GM19372 (cell line): Measurements from ENCODE around the gene PRAF2.

Experiments used
- ATAC-seq: cut with Tn5 transposase; IDR thresholded peaks from one replicate; pipeline ENCODE4 v1.9.1; 2021; ENCODE audit warnings: mild to moderate bottlenecking, low read depth, moderate library complexity; ENCODE audit not compliant: unreplicated experiment

Gene PRAF2

DNA sequence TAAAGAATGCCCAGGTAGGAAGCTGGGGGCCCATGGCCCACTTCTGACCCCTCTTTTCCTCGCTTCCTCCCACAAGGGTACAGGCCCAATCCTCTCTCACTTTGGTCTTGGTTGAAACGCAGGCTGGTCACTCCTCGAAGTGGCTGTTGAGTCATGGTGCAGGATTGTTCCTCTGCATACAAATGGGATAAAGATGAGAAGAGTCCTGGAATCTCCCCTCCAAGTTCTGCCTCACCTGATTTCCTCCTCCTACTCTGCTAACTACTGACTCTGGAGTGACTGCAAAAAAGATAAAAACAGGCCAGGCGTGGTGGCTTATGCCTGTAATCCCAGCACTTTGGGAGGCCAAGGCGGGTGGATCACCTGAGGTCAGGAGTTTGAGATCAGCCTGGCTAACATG, 4.1 kb upstream of the PRAF2 start:
- ATAC-seq, result no peak

GRCh38 chrX:49075347-49075746, 1.5 kb upstream of the PRAF2 start:
- no peak for ATAC-seq

- ATAC-seq, result no peak
These were observed 1.1 kb downstream of the PRAF2 start for GRCh38 chrX:49072712-49073095.

GRCh38 chrX:49071877-49072711, 1.7 kb downstream of the PRAF2 start:
- ATAC-seq, result no peak

- ATAC-seq, result no peak
These were observed 2.8 kb downstream of the PRAF2 start for GRCh38 chrX:49070988-49071387.

DNA sequence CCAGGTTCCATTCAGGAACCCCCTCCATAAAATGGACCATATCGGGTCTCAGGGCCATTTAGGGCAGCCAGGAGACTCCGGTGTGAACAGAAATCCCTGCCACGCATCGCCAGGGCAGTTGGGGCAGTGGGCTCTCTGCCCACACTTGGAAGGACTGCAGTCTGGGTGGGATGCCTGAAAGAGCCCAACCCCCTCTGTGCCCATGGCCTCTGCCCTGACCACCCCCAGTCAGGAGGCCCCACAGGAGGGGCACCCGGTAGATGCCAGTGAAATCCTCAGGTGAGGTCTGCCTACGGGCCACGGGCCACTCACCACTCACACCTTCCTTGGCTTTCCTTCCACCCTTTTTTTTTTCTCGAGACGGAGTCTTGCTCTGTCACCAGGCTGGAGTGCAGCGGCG, 4.8 kb downstream of the PRAF2 start:
- ATAC-seq, result no peak

GRCh38 chrX:49067285-49068120, 6.3 kb downstream of the PRAF2 start:
- ATAC-seq, result no peak

DNA sequence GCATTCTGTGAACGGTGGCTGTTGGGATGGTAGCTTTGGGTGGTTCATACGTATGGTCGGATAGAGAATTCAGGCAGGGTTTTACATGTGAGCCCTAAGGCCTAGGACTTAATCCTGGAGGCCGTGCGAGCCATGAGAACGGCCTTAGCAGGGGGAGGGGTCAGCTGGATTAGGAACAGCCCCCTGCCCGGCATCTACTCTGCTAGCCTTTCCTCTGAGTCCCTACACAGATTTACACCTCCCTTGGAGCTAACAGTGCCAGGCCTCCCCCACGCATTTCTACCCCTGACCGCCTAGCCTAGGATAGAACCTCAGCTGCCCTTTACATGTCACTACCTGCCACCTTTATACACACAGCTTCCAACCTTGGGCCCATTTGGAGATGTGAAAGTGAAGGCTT, 7.1 kb downstream of the PRAF2 start:
- no peak for ATAC-seq

- ATAC-seq, result no peak
These were observed 7.5 kb downstream of the PRAF2 start for GRCh38 chrX:49066278-49066677.

DNA sequence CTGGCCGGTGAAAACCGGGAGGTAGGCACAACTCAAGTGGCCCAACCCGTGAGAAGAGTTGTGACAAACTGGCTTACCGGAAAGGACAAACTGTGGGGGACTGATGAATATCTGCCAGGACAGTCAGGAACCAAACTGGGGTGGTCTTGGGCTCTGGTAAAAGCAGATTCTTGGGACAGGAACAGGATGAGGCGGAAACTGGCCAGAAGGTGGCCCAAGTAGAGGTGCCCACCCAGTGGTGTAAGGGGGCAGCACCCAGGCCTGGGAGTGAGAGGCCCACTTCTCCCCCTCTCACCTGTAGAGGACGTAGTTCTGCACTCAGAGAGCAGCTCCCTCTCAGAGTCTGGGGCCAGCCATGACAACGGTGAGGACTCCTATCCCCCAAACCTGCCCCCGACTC, 9.1 kb downstream of the PRAF2 start:
- ATAC-seq, result no peak

- ATAC-seq, result no peak
These were observed 9.5 kb downstream of the PRAF2 start for GRCh38 chrX:49064303-49064702.

- ATAC-seq, result no peak
These were observed 10.1 kb downstream of the PRAF2 start for GRCh38 chrX:49063715-49064114.

DNA sequence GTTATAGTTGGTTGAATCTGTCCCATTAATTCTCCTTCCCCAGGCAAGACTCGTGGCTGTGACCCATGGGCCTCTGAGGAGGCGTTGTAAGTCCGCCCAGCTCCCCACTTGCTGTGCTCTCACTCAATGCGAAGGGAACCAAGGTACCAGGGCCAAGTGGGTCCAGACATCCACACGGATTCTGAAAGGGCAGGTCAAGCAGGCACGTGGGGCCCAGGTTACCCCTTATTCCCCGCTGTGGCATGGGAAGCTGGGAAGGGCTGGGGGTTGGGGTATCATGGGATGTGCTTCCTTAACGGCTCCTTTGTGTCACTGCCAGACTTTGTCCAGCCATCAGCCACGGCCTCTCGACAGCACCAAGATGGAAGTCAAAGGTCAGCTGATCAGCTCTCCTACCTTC, 11.9 kb downstream of the PRAF2 start:
- ATAC-seq, result no peak

GRCh38 chrX:49061490-49061889, 12.3 kb downstream of the PRAF2 start:
- ATAC-seq, result no peak

DNA sequence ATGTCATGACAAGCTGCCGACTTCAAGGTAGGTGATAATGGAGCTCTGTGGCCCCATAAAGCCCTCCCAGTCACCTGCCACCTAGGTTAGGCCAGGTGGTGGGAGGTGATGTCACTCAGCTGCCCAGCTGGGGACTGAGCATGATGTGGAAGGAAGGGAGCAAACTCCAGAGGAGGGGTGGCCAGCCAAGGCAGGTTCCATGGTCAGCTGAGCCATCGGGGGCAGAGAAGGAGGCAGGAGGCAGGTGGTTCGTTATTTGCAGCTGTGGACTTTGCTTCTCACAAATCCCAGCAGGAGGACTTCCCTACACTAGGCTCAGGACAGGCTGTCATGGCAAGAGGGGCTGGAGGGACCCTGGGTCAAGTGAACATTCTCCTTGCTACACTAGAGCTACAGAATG, 12.9 kb downstream of the PRAF2 start:
- ATAC-seq, result no peak

DNA sequence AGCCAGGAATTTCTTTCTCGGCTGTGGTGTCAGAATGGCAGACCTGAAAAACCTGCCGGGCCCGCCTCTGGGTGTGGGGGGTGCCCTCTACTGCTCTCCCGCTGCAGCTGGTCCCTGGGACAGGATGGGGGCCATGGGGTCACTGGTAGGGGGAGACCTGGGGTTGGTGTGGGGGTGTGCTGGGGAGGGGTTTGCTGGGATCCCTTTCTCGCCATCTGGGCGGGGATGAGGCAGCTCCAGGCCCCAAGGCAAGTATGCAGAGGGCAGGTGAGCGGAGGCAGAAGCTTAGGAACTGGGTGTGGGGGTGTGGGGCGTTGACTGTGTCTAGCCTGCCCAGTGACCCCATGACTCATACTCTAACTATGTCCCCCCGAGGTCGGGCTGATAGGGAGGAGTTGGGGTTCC, 14.1 kb downstream of the PRAF2 start:
- no peak for ATAC-seq

- ATAC-seq, result no peak
These were observed 14.6 kb downstream of the PRAF2 start for GRCh38 chrX:49059201-49059600.

DNA sequence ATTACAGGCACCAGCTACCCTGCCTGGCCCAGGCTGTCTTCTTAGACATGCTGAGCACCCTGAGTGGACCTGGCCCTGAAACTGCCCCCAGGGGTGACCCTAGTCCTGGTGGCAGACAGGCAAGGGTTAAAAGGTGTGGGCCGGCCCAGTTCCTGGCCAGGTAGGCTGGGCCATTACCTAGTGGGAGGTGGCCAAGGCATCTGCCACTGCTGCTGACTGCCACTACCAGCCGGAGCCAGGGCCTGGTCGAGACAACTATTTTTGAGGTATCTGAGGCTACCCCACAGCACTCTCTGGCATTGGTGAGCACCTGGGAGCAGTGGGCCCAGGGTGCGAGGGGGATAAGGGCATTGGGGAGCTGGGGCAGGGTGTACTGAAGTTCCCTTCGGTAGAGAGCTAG, 15.0 kb downstream of the PRAF2 start, which contains the start of gene CCDC120:
CCDC120 (plus strand) TSS at position 206 of the 400 bp plus-strand sequence. CDS start 3,043 bp downstream, outside the sequence.
- ATAC-seq, result no peak

DNA sequence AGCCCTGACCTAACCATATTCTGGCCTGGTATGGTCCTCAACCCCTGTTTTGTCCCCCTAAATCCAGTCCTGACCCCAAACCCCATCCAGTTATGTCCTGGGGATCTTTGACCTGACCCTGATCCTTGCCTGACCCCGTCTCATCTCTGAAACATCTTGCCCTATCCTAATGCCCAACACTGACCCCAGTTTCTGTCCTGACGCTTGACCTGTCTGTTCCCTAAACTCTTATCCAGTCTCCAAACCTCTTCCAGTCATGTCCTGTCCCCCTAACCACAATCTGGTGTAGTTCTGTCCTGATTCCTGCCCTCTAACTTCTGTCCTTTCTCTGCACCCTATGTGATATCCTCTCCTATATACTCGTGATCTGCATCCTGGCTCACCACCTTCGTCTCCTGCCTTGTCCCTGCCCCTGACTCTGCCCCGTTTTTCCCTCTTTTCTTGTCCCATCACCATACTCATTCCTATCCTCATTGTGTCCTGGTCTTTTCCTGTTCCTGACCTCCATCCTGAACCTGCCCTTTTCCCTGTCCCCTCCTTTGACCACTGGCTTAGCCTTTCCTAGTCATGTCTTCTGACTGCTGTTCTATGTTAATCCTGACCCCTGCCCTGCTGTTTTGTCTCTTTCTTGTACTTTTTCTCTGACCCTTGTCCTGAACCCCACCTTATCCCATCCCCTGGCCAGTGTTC, 19.6 kb downstream of the PRAF2 start:
- no peak for ATAC-seq

GRCh38 chrX:49053223-49054072, 20.4 kb downstream of the PRAF2 start:
- ATAC-seq, result no peak
